ENCODE data around the gene PCNX2. TPM values are rescaled to one million over a fixed set of nuclear protein-coding genes. Genes with fewer than 3 reads are reported as not detected.
"Not testable (repeated sequence)": the region's sequence is repeated elsewhere in the genome, so short reads cannot be mapped to it uniquely, and the experiment has no call there.

Gene PCNX2
- total RNA-seq, 1 experiment from 2014 or later: 9.1 TPM

GRCh38 chr1:233085566-233085965 is 210.0 kb downstream of the PCNX2 start:
- TF ChIP-seq, protein P1, sequence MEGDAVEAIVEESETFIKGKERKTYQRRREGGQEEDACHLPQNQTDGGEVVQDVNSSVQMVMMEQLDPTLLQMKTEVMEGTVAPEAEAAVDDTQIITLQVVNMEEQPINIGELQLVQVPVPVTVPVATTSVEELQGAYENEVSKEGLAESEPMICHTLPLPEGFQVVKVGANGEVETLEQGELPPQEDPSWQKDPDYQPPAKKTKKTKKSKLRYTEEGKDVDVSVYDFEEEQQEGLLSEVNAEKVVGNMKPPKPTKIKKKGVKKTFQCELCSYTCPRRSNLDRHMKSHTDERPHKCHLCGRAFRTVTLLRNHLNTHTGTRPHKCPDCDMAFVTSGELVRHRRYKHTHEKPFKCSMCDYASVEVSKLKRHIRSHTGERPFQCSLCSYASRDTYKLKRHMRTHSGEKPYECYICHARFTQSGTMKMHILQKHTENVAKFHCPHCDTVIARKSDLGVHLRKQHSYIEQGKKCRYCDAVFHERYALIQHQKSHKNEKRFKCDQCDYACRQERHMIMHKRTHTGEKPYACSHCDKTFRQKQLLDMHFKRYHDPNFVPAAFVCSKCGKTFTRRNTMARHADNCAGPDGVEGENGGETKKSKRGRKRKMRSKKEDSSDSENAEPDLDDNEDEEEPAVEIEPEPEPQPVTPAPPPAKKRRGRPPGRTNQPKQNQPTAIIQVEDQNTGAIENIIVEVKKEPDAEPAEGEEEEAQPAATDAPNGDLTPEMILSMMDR (conservative IDR thresholded peaks at IDR 0.05; ENCODE audit: low read depth, low read length): no peak
- no peak for TF ChIP-seq EZH2 (IDR thresholded peaks at IDR 0.05; ENCODE audit: borderline replicate concordance, low read depth, low read length, poor library complexity, severe bottlenecking)
- intact Hi-C loops (cut with micrococcal nuclease; ENCODE audit: unreplicated experiment): no loop called here
- H3K4me3 ChIP-seq (ENCODE audit: low read depth, low read length, poor library complexity, severe bottlenecking): no peak overlapping the region

DNA sequence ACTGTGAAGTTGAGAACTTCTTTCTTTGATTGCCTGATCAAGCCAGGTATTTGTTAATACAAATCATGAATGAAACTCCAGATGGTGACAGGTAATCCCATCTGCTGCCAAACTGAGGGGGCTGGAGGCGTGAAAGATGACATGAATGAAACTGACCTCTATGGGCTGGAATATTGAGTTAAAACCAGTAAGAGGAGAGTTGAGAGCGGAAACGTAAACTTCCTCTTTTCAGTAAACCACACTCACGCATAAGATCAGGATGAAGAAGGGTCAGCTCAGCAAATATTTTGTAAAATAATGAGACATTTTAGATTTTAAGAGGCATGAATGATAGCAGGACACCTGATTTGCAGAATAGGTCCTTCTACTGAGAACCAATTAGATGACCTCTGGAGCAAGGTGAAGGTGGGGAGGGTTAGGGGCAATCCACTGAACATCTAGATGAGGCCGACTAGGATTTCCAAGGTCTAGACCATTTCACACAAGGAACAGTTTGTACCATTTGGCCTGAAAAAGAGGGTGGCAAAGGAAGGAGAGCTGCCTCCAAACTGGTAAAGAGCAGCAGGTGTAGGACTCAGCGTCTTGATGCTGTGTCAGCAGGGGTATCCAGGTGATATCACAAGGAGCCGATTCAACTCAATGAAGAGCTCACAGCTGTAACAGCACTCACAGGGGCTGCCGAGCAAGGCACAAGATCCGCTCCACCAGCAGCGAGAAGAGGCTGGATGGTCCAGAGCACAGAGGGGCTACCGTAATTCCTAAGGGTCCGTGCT is 212.6 kb downstream of the PCNX2 start:
- POLR2A ChIA-PET (ENCODE audit: low non-redundant PET): no interaction called here
- H3K27ac ChIP-seq (ENCODE audit: low read depth, low read length, poor library complexity, severe bottlenecking): no peak overlapping the region
- intact Hi-C loops (cut with micrococcal nuclease; ENCODE audit: unreplicated experiment): no loop called here
- H3K36me3 ChIP-seq (ENCODE audit: insufficient read depth, low read length, poor library complexity, severe bottlenecking): no peaks in the 10 kb centered on the region
- no peaks in the 10 kb centered on the region for H3K9me3 ChIP-seq (ENCODE audit: low read depth, low read length, poor library complexity, severe bottlenecking)
- no peaks in the 10 kb centered on the region for H3K4me1 ChIP-seq (ENCODE audit: insufficient read depth, low read length, poor library complexity, severe bottlenecking)
- no peaks in the 10 kb centered on the region for H3K27me3 ChIP-seq (replicated peaks; ENCODE audit: insufficient read depth, low read depth, low read length, poor library complexity)
- no TSS peak for BruUV-seq (replicated peaks)
- no peak overlapping the region for H3K4me3 ChIP-seq (ENCODE audit: low read depth, low read length, poor library complexity, severe bottlenecking)
- CTCF ChIA-PET: no interaction called here
- DNase-seq (ENCODE audit: low spot score): no peak
- TF ChIP-seq, protein P1 (conservative IDR thresholded peaks at IDR 0.05; ENCODE audit: low read depth, low read length): no peak
- no peak for TF ChIP-seq EZH2 (IDR thresholded peaks at IDR 0.05; ENCODE audit: borderline replicate concordance, low read depth, low read length, poor library complexity, severe bottlenecking)

More at GRCh38 chr1:233085566-233085965, 210.0 kb downstream of the PCNX2 start:
- Histone ChIP-seq H3K4me1 (ENCODE audit: insufficient read depth, low read length, poor library complexity, severe bottlenecking) (no peaks in the 10 kb centered on the region), H3K27me3 (replicated peaks; ENCODE audit: insufficient read depth, low read depth, low read length, poor library complexity) (no peaks in the 10 kb centered on the region), H3K36me3 (ENCODE audit: insufficient read depth, low read length, poor library complexity, severe bottlenecking) (no peaks in the 10 kb centered on the region), H3K9me3 (ENCODE audit: low read depth, low read length, poor library complexity, severe bottlenecking) (no peaks in the 10 kb centered on the region), H3K27ac (ENCODE audit: low read depth, low read length, poor library complexity, severe bottlenecking) (no peak overlapping the region)
- ChIA-PET POLR2A (ENCODE audit: low non-redundant PET) (no interaction called here), CTCF (no interaction called here)
- no peak for DNase-seq (ENCODE audit: low spot score)
- BruUV-seq (replicated peaks): no TSS peak

GRCh38 chr1:233081735-233082134 is 213.8 kb downstream of the PCNX2 start:
- intact Hi-C loops (cut with micrococcal nuclease; ENCODE audit: unreplicated experiment): no loop called here
- no peak overlapping the region for H3K4me3 ChIP-seq (ENCODE audit: low read depth, low read length, poor library complexity, severe bottlenecking)
- H3K27ac ChIP-seq (ENCODE audit: low read depth, low read length, poor library complexity, severe bottlenecking): no peak overlapping the region
- ChIA-PET CTCF (no interaction called here), POLR2A (ENCODE audit: low non-redundant PET) (no interaction called here)
- TF ChIP-seq, protein P1 (conservative IDR thresholded peaks at IDR 0.05; ENCODE audit: low read depth, low read length): no peak
- TF ChIP-seq EZH2 (IDR thresholded peaks at IDR 0.05; ENCODE audit: borderline replicate concordance, low read depth, low read length, poor library complexity, severe bottlenecking): no peak
- H3K9me3 ChIP-seq (ENCODE audit: low read depth, low read length, poor library complexity, severe bottlenecking): no peaks in the 10 kb centered on the region
- no TSS peak for BruUV-seq (replicated peaks)
- no peaks in the 10 kb centered on the region for H3K27me3 ChIP-seq (replicated peaks; ENCODE audit: insufficient read depth, low read depth, low read length, poor library complexity)
- H3K36me3 ChIP-seq (ENCODE audit: insufficient read depth, low read length, poor library complexity, severe bottlenecking): no peaks in the 10 kb centered on the region
- DNase-seq (ENCODE audit: low spot score): no peak
- H3K4me1 ChIP-seq (ENCODE audit: insufficient read depth, low read length, poor library complexity, severe bottlenecking): no peaks in the 10 kb centered on the region

DNA sequence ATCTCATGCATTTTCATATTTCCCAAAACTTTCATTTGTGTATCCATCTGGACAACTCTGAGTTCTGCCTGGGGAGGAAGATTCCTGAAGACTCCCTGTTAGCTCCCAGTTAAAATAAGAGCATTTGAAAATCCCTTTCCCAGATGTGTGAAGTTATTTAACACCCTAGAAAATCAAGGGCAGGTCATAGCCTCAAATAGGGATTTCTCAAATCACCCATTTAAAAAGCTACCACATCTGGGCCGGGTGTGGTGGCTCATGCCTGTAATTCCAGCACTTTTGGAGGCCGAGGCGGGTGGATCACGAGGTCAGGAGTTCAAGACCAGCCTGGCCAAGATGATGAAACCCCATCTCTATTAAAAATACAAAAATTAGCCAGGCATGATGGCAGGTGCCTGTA is 214.7 kb downstream of the PCNX2 start:
- CTCF ChIA-PET; BruUV-seq (replicated peaks): not testable (repeated sequence)

More for the DNA sequence above, 214.7 kb downstream of the PCNX2 start:
- H3K27me3 ChIP-seq (replicated peaks; ENCODE audit: insufficient read depth, low read depth, low read length, poor library complexity); H3K4me1 ChIP-seq (ENCODE audit: insufficient read depth, low read length, poor library complexity, severe bottlenecking); H3K36me3 ChIP-seq (ENCODE audit: insufficient read depth, low read length, poor library complexity, severe bottlenecking); H3K27ac ChIP-seq (ENCODE audit: low read depth, low read length, poor library complexity, severe bottlenecking); POLR2A ChIA-PET (ENCODE audit: low non-redundant PET); H3K9me3 ChIP-seq (ENCODE audit: low read depth, low read length, poor library complexity, severe bottlenecking); intact Hi-C loops (cut with micrococcal nuclease; ENCODE audit: unreplicated experiment); H3K4me3 ChIP-seq (ENCODE audit: low read depth, low read length, poor library complexity, severe bottlenecking); DNase-seq (ENCODE audit: low spot score): not testable (repeated sequence)
